Measurements from ENCODE around the gene POGLUT2. TPM values are rescaled to one million over a fixed set of nuclear protein-coding genes. Genes with fewer than 3 reads are reported as not detected.
A peak's percentile ranks its signal among the peaks of the same experiment; 100 is the strongest.

Gene POGLUT2
- total RNA-seq: 5.1 TPM
- long read RNA-seq, transcript KDELC1-201 (10 exons, 2,060 nt): major isoform, 5 of 7 reads
- long read RNA-seq, partial matches to known transcripts: 0 of 7 reads
- long read RNA-seq, other reads (novel, unspliced or antisense): 2 of 7 reads

DNA sequence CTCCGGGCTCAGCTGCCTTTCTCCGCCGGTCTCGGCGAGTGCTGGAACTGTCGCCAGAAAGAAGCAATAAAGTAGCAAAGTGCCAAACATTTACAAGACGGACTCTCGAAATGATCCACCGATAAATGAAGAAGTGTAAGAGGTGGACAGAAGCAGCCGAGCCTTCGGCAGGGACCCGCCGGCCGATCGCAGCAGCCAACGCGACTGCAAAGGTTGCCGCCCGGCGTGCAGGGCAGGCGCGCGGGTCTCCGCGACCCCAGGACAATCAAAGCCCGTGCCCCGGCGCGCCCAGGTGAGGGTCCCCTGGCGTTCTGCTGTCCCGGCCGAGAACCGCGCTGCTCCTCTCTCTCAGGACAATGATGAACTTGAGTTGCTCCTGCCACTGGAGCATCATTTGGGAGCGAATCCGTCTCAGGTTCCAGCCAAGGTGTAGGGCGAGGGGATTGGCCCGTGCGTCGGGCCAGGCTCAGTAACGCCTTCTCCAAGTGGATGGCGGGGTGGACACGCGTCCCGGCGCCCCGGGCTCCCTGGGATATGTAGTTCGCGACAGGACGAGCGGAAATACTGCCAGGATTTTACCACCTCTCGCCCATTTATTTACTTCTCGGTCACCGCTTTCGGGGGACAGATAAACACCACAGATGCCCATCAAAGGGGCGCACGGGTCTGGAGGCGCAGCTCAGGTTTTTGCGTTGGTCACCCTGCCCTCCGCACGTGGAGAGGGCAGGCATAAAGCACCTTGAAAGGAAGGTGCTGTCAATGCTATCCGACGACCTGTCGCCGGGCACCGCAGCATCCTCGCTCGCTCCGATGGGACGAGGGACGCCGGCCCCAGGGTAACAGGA is at the start of gene POGLUT2, which contains the start of gene BIVM:
Gene POGLUT2 (minus strand): TSS at position 396 of the 845 bp plus-strand sequence. CDS start 306 bp downstream, at position 90.
Gene BIVM (plus strand): TSS at position 539 of the 845 bp plus-strand sequence. CDS start 8,149 bp downstream, outside the sequence.
- Histone ChIP-seq H3K9me3 (no peaks in the 10 kb centered on the region), H3K4me1 (peaks cover 28% of the 10 kb centered on the region), H3K27me3 (no peaks in the 10 kb centered on the region), H3K36me3 (no peaks in the 10 kb centered on the region), H3K27ac (peak within 1 kb of the TSS; percentile 89), H3K4me3 (peak within 1 kb of the TSS; percentile 97)
- TF ChIP-seq, protein P1, sequence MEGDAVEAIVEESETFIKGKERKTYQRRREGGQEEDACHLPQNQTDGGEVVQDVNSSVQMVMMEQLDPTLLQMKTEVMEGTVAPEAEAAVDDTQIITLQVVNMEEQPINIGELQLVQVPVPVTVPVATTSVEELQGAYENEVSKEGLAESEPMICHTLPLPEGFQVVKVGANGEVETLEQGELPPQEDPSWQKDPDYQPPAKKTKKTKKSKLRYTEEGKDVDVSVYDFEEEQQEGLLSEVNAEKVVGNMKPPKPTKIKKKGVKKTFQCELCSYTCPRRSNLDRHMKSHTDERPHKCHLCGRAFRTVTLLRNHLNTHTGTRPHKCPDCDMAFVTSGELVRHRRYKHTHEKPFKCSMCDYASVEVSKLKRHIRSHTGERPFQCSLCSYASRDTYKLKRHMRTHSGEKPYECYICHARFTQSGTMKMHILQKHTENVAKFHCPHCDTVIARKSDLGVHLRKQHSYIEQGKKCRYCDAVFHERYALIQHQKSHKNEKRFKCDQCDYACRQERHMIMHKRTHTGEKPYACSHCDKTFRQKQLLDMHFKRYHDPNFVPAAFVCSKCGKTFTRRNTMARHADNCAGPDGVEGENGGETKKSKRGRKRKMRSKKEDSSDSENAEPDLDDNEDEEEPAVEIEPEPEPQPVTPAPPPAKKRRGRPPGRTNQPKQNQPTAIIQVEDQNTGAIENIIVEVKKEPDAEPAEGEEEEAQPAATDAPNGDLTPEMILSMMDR (IDR thresholded peaks at IDR 0.05): no peak
- ATAC-seq (peak; percentile 96), DNase-seq (peak; percentile 95)
- intact Hi-C loops (cut with DNase I): no loop called here

DNA sequence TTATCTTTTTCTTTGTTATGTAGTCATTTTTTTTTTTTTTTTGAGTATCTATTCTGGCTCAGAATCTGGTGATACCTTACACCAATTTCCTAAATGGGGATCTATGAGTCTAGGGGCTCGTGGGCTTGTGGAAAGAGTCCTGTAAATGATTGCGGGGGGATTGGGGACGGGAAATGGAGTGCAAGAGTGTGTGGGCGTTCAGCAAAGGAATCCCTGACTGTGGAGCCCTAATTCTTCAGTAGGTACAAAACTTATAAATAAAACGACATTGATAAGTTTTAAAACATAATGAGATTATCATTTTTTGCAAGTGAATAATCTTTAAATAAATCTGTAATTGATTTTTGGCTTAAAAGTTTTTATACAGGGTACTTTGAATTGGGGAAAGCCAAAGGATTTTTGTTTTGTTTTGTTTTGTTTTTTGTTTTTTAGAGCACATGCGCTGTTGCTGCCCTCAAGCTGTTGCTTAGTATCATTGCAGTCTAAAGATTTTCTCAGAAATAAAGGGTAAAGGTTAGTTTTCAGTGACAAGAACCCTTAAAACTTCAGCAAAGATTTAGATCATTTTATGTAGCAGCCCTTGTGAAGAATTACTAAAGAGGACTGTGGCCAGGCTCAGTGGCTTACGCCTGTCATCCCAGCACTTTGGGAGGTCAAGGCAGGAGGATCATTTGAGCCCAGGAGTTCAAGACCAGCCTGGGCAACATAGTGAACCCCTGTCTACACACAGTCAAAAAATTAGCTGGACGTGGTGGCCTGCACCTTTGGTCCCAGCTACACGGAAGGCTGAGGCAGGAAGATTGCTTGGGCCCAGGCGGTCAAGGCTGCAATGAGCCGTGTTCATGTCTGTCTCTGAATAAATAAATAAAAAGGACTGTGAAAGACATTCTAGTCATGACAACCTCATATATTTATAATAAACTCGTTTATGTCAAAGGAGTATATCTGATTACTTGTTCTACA is 48.8 kb upstream of the POGLUT2 start:
- peaks cover 13% of the 10 kb centered on the region for H3K4me1 ChIP-seq
- ATAC-seq (no peak), DNase-seq (no peak)
- H3K4me3 ChIP-seq: peak overlapping the region; percentile 92
- TF ChIP-seq, protein P1 (IDR thresholded peaks at IDR 0.05): peak; percentile 69
- peak overlapping the region; percentile 98 for H3K27ac ChIP-seq
- H3K36me3 ChIP-seq: peaks cover 9% of the 10 kb centered on the region
- H3K9me3 ChIP-seq: no peaks in the 10 kb centered on the region
- no peaks in the 10 kb centered on the region for H3K27me3 ChIP-seq
- intact Hi-C loops (cut with DNase I): no loop called here

DNA sequence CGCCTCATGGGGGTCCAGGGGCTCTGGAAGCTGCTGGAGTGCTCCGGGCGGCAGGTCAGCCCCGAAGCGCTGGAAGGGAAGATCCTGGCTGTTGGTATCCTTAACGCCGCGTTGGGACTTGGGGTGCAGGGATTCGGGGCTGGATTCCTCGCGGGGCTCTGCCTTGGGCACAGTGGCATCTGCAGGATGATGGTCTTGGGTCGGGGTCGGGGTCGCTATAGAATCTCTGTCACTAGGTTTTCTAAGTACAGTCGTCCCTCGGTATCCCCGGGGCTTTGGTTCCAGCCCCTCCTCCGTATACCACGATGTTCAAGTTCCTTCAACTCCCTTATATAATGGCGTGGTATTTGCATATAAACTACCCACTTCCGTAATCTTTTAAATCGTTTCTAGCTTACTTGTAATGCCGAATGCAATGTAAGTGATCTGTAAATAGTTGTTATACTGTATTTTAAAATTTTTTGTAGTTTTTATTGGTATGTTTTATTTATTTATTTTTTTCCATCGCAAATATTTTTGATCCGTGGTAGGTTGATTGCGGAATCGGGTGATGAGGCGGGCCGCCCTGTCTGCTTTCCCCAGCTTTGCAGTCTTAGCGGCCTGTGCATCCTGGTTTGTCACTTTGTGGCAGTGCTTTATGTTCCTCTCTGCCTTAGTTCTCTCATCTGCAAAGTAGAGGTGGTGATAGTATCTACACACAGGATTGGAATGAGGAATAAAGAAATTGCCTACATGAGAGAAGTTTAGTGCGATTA is 47.7 kb upstream of the POGLUT2 start:
- Histone ChIP-seq H3K4me3 (peak overlapping the region; percentile 92), H3K4me1 (peaks cover 13% of the 10 kb centered on the region), H3K9me3 (no peaks in the 10 kb centered on the region), H3K36me3 (no peaks in the 10 kb centered on the region), H3K27ac (peak overlapping the region; percentile 98), H3K27me3 (no peaks in the 10 kb centered on the region)
- ATAC-seq (peak; percentile 50), DNase-seq (peak; percentile 72)
- intact Hi-C loops (cut with DNase I): no loop called here
- TF ChIP-seq, protein P1 (IDR thresholded peaks at IDR 0.05): no peak

DNA sequence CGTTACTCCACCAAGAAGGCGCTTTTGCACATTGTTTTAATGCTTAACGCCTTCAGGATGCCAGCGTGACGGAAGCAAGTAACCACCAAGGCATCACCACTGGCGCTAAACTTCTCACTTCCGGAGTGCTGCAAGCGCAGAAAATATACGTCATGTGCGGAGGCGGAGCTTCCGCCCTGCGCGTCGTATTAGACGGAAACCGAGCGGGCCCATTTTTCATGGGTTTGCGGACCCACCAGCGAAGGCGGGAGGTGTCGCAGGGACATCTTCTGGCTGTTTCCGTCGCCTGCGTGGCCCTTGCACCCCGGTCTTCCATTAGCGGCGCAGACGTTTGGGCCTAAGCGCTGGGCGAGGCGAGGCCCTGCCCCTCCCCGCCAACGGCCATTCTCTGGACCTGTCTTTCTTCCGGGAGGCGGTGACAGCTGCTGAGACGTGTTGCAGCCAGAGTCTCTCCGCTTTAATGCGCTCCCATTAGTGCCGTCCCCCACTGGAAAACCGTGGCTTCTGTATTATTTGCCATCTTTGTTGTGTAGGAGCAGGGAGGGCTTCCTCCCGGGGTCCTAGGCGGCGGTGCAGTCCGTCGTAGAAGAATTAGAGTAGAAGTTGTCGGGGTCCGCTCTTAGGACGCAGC is 47.0 kb upstream of the POGLUT2 start, which contains the start of gene ERCC5:
Gene ERCC5 (plus strand): TSS at position 403 of the 631 bp plus-strand sequence. CDS start 235 bp downstream, outside the sequence.
- TF ChIP-seq, protein P1 (IDR thresholded peaks at IDR 0.05): no peak
- peak; percentile 95 for ATAC-seq
- peak; percentile 96 for DNase-seq
- Histone ChIP-seq H3K36me3 (no peaks in the 10 kb centered on the region), H3K9me3 (no peaks in the 10 kb centered on the region), H3K27me3 (no peaks in the 10 kb centered on the region), H3K4me1 (peaks cover 13% of the 10 kb centered on the region), H3K27ac (peak within 1 kb of the TSS; percentile 98), H3K4me3 (peak within 1 kb of the TSS; percentile 92)
- intact Hi-C loops (cut with DNase I): no loop called here
